HG03342 (cell line): ENCODE measurements around the gene DNAH3.
"Not testable (repeated sequence)": the region's sequence is repeated elsewhere in the genome, so short reads cannot be mapped to it uniquely, and the experiment has no call there.

Experiments used
- ATAC-seq: cut with Tn5 transposase; IDR thresholded peaks from one replicate; pipeline ENCODE4 v1.9.1; 2021; ENCODE audit warnings: mild to moderate bottlenecking, moderate library complexity; ENCODE audit not compliant: unreplicated experiment

Gene DNAH3

GRCh38 chr16:21075252-21075651 lies 75.4 kb downstream of the DNAH3 start:
- ATAC-seq = no peak

- ATAC-seq = no peak
Measured at GRCh38 chr16:21072976-21073375, 77.7 kb downstream of the DNAH3 start.

GRCh38 chr16:21071741-21072140 lies 78.9 kb downstream of the DNAH3 start:
- no peak for ATAC-seq

GRCh38 chr16:21070564-21070963 lies 80.1 kb downstream of the DNAH3 start:
- ATAC-seq = no peak

GRCh38 chr16:21069986-21070385 lies 80.7 kb downstream of the DNAH3 start:
- ATAC-seq = no peak

- no peak for ATAC-seq
Measured at GRCh38 chr16:21064203-21064602, 86.4 kb downstream of the DNAH3 start.

- not testable (repeated sequence) for ATAC-seq
Measured at GRCh38 chr16:21063314-21063713, 87.3 kb downstream of the DNAH3 start.

GRCh38 chr16:21060027-21060510 lies 90.6 kb downstream of the DNAH3 start:
- no peak for ATAC-seq

- no peak for ATAC-seq
Measured at GRCh38 chr16:21057875-21058274, 92.8 kb downstream of the DNAH3 start.

GRCh38 chr16:21056396-21056795 lies 94.2 kb downstream of the DNAH3 start:
- no peak for ATAC-seq

GRCh38 chr16:21055738-21056137 lies 94.9 kb downstream of the DNAH3 start:
- ATAC-seq = not testable (repeated sequence)

- ATAC-seq = no peak
Measured at GRCh38 chr16:21053590-21053989, 97.1 kb downstream of the DNAH3 start.

- ATAC-seq = not testable (repeated sequence)
Measured at GRCh38 chr16:21048091-21048912, 102.3 kb downstream of the DNAH3 start.

- no peak for ATAC-seq
Measured at GRCh38 chr16:21038197-21038596, 112.4 kb downstream of the DNAH3 start.

GRCh38 chr16:21037736-21038135 lies 112.9 kb downstream of the DNAH3 start:
- ATAC-seq = no peak

- no peak for ATAC-seq
Measured at GRCh38 chr16:21037168-21037567, 113.5 kb downstream of the DNAH3 start.

GRCh38 chr16:21036471-21036870 lies 114.2 kb downstream of the DNAH3 start:
- no peak for ATAC-seq

GRCh38 chr16:21033704-21034103 lies 116.9 kb downstream of the DNAH3 start:
- no peak for ATAC-seq

GRCh38 chr16:21033264-21033663 lies 117.4 kb downstream of the DNAH3 start:
- no peak for ATAC-seq

- ATAC-seq = no peak
Measured at GRCh38 chr16:21028728-21029127, 121.9 kb downstream of the DNAH3 start.

- no peak for ATAC-seq
Measured at GRCh38 chr16:21026846-21027245, 123.8 kb downstream of the DNAH3 start.

GRCh38 chr16:21023509-21024202 lies 127.0 kb downstream of the DNAH3 start:
- no peak for ATAC-seq
